Measurements from ENCODE around the gene DCDC2B. TPM values are rescaled to one million over a fixed set of nuclear protein-coding genes. Genes with fewer than 3 reads are reported as not detected.

DCDC2B gene
- total and polyA plus RNA-seq, 2 of the 13 experiments (the other 11 are each of a cell fraction or from before 2014, with no cell fraction given) = not detected

GRCh38 chr1:32179443-32180185 is 29.3 kb upstream of the DCDC2B start, which contains the start of gene TXLNA (continued):
- TF ChIP-seq ZBTB20 (CRISPR knock-in tag; IDR thresholded peaks at IDR 0.05; ENCODE audit: borderline replicate concordance, low read depth) = peak; percentile 51; the same call in 1 of the 2 replicates
- peak; percentile 60 for TF ChIP-seq ZBTB43 (CRISPR knock-in tag; conservative IDR thresholded peaks at IDR 0.05)
- peak; percentile 99 for TF ChIP-seq ZNF563 (CRISPR knock-in tag; IDR thresholded peaks at IDR 0.05)
- TF ChIP-seq NCOR1 (IDR thresholded peaks at IDR 0.05; ENCODE audit: borderline replicate concordance, low read length) = no peak; the same call in 1 of the 2 replicates
- TF ChIP-seq ZNF776 (CRISPR knock-in tag; IDR thresholded peaks at IDR 0.05) = peak; percentile 97; the same call in 1 of the 2 replicates
- no peak for TF ChIP-seq ZBTB40 (IDR thresholded peaks at IDR 0.05)
- TF ChIP-seq ZBTB40 (CRISPR knock-in tag; IDR thresholded peaks at IDR 0.05) = 0 out of 2 replicates have a peak, but pooled peaks have one; percentile 75
- TF ChIP-seq ZNF747 (CRISPR knock-in tag; IDR thresholded peaks at IDR 0.05; ENCODE audit: borderline replicate concordance) = peak; percentile 96
- TF ChIP-seq KIAA2018 (CRISPR knock-in tag; IDR thresholded peaks at IDR 0.05; ENCODE audit: borderline replicate concordance) = no peak
